Tibial artery (tissue), 4 donors: ENCODE measurements around the gene NDUFV1.
"Not testable (repeated sequence)": the region's sequence is repeated elsewhere in the genome, so short reads cannot be mapped to it uniquely, and the experiment has no call there.

Experiments used
- DNase-seq, 2 donors: peaks; one replicate each; pipeline ENCODE4 v3.0.0-alpha.2; 2019
- H3K27ac ChIP-seq, 2 donors: fragments of 200-600 bp; sonication (generic) in 1 of 2; 1 replicate in 1 of 2; 2 replicates in 1 of 2; pipeline ENCODE4 v1.5.1; 2018 to 2019; ENCODE audit warnings: mild to moderate bottlenecking in 1 of 2
- H3K27me3 ChIP-seq, 2 donors: fragments of 200-600 bp; sonication (generic) in 1 of 2; one replicate each; pipeline versions ENCODE4 v1.5.1 to v1.6.0; 2016 to 2019
- H3K36me3 ChIP-seq, 3 donors: fragments of 200-600 bp; sonication (generic) in 2 of 3; one replicate each; pipeline ENCODE4 v1.5.1; 2016 to 2019; ENCODE audit warnings: mild to moderate bottlenecking in 2 of 3
- H3K4me1 ChIP-seq, 4 donors: fragments of 200-600 bp; sonication (generic) in 2 of 4; 1 replicate in 3 of 4; 2 replicates in 1 of 4; pipeline ENCODE4 v1.5.1; 2016 to 2019
- H3K4me3 ChIP-seq, 2 donors: fragments of 200-600 bp; sonication (generic) in 1 of 2; 1 replicate in 1 of 2; 2 replicates in 1 of 2; pipeline ENCODE4 v1.5.1; 2018 to 2019; ENCODE audit warnings: mild to moderate bottlenecking in 2 of 2
- H3K9me3 ChIP-seq, 3 donors: fragments of 200-600 bp; sonication (generic) in 1 of 3; one replicate each; pipeline ENCODE4 v1.5.1; 2016 to 2019
- intact Hi-C: fragments of 100-400 bp; cut with DNase I; formaldehyde crosslinking; loops from one replicate; pipeline ENCODE4 v1.15.0; 2023; ENCODE audit warnings: low total_unique reads
- TF ChIP-seq, protein P1 (sequence below), 2 experiments: fragments of 200-600 bp in 1 of 2; fragments of 450-650 bp in 1 of 2; IDR thresholded peaks; one replicate each; pipeline ENCODE4 v1.5.1; 2017 to 2019; ENCODE audit warnings: antibody characterized with exemption in 2 of 2, mild to moderate bottlenecking in 1 of 2, moderate library complexity in 1 of 2

Gene NDUFV1

DNA sequence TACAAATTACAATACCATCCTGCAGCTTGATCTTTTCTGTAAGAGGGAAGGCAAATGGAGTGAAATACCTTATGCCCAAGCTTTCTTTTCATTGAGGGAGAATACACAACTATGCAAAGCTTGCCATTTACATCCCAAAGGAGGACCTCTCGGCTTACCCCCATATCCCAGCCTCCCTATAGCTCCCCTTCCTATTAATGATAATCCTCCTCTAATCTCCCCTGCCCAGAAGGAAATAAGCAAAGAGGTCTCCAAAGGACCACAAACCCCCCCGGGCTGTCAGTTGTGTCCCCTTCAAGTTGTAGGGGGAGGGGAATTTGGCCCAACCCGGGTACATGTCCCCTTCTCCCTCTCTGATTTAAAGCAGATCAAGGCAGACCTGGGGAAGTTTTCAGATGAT lies 15.2 kb downstream of the NDUFV1 start:
- H3K36me3 ChIP-seq, H3K9me3 ChIP-seq, intact Hi-C loops, H3K27me3 ChIP-seq, DNase-seq, H3K27ac ChIP-seq, H3K4me1 ChIP-seq, H3K4me3 ChIP-seq: not testable (repeated sequence)

DNA sequence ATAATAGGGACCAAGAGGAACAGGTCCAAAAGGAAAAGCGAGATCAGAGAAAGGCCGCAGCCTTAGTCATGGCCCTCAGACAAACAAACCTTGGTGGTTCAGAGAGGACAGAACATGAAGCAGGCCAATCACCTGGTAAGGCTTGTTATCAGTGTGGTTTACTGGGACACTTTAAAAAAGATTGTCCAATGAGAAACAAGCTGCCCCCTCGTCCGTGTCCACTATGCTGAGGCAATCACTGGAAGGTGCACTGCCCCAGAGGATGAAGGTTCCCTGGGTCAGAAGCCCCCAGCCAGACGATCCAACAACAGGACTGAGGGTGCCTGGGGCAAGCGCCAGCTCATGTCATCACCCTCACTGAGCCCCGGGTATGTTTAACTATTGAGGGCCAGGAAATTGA lies 16.2 kb downstream of the NDUFV1 start:
- H3K4me1 ChIP-seq, H3K36me3 ChIP-seq, H3K27ac ChIP-seq, H3K27me3 ChIP-seq, H3K4me3 ChIP-seq, DNase-seq, H3K9me3 ChIP-seq, intact Hi-C loops: not testable (repeated sequence)

DNA sequence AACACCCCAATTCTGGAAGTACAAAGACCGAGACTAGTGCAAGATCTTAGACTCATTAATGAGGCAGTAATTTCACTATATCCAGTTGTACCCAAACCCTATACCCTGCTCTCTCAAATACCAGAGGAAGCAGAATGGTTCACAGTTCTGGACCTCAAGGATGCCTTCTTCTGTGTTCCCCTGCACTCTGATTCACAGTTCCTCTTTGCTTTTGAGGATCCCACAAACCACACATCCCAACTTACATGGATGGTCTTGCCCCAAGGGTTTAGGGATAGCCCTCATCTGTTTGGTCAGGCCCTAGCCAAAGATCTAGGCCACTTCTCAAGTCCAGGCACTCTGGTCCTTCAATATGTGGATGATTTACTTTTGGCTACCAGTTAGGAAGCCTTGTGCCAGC lies 17.1 kb downstream of the NDUFV1 start:
- DNase-seq, H3K27ac ChIP-seq, H3K9me3 ChIP-seq, H3K36me3 ChIP-seq, intact Hi-C loops, H3K27me3 ChIP-seq, H3K4me3 ChIP-seq, H3K4me1 ChIP-seq: not testable (repeated sequence)

DNA sequence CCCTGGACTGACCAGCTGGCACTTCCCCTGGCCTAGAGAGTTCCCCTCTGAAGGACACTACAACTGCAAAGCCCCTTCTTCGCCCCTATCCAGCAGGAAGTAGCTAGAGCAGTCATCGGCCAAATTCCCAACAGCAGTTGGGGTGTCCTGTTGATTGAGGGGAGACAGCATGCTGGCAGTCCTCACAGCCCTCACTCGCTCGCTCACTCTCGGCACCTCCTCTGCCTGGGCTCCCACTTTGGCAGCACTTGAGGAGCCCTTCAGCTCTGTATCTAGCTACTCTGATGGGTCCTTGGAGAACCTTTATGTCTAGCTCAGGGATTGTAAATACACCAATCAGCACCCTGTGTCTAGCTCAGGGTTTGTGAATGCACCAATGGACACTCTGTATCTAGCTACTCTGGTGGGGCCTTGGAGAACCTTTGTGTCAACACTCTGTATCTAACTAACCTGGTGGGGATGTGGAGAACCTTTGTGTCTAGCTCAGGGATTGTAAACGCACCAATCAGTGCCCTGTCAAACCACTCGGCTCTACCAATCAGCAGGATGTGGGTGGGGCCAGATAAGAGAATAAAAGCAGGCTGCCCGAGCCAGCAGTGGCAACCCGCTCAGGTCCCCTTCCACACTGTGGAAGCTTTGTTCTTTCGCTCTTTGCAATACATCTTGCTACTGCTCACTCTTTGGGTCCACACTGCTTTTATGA lies 19.5 kb downstream of the NDUFV1 start:
- H3K27me3 ChIP-seq, H3K36me3 ChIP-seq, H3K27ac ChIP-seq, intact Hi-C loops, H3K4me3 ChIP-seq, H3K9me3 ChIP-seq, DNase-seq: not testable (repeated sequence)
- H3K4me1 ChIP-seq, result peaks cover 6 to 27% (median 15%) of the 10 kb centered on the region in 4 donors

DNA sequence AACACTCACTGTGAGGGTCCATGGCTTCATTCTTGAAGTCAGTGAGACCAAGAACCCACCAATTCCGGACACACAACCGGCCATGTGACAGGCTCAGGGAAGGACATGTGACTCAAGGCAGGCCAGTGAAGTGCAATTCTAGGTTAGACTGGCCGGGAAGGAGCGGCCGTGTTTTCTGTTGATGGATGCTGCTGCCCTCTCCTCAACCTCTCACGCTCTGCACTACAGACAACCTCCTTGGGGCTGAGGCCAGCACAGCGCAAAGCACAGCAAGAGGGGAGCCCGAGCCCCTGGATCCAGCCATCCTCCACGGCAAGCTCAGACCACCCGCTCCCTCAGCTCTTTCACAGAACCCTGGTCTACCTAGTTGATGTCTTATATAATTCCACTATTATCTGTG lies 20.2 kb downstream of the NDUFV1 start:
- Histone ChIP-seq H3K36me3 (no peaks in the 10 kb centered on the region), H3K27me3 (no peaks in the 10 kb centered on the region), H3K9me3 (no peaks in the 10 kb centered on the region), H3K27ac (no peak overlapping the region), H3K4me1 (peaks cover 6 to 29% (median 15%) of the 10 kb centered on the region in 4 donors), H3K4me3 (no peak overlapping the region)
- intact Hi-C loops, result no loop called here
- no peak for DNase-seq
- TF ChIP-seq, protein P1, sequence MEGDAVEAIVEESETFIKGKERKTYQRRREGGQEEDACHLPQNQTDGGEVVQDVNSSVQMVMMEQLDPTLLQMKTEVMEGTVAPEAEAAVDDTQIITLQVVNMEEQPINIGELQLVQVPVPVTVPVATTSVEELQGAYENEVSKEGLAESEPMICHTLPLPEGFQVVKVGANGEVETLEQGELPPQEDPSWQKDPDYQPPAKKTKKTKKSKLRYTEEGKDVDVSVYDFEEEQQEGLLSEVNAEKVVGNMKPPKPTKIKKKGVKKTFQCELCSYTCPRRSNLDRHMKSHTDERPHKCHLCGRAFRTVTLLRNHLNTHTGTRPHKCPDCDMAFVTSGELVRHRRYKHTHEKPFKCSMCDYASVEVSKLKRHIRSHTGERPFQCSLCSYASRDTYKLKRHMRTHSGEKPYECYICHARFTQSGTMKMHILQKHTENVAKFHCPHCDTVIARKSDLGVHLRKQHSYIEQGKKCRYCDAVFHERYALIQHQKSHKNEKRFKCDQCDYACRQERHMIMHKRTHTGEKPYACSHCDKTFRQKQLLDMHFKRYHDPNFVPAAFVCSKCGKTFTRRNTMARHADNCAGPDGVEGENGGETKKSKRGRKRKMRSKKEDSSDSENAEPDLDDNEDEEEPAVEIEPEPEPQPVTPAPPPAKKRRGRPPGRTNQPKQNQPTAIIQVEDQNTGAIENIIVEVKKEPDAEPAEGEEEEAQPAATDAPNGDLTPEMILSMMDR (IDR thresholded peaks at IDR 0.05), result no peak

DNA sequence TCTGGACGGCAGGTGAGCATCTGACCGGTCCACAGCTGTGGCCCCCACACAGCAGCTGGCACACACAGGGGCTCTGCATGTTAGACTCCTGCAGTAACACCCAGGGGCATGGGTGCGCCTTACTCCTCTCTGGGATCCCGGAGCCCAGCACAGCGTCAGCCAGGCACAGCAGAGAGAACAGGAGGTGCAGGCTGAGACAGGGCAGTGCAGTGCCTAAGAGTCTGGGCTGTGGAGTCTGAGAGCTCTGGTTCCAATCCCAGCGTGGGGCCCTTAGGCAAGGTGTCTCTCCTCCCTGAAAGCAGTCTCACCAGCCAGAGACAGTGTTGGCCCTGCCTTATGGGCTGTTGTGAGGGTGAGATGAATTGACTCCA lies 20.7 kb downstream of the NDUFV1 start:
- Histone ChIP-seq H3K4me1 (peaks cover 6 to 29% (median 15%) of the 10 kb centered on the region in 4 donors), H3K4me3 (no peak overlapping the region), H3K27me3 (no peaks in the 10 kb centered on the region), H3K9me3 (no peaks in the 10 kb centered on the region), H3K27ac (no peak overlapping the region), H3K36me3 (no peaks in the 10 kb centered on the region)
- intact Hi-C loops, result no loop called here
- TF ChIP-seq, protein P1 (IDR thresholded peaks at IDR 0.05), result no peak
- DNase-seq, result no peak

DNA sequence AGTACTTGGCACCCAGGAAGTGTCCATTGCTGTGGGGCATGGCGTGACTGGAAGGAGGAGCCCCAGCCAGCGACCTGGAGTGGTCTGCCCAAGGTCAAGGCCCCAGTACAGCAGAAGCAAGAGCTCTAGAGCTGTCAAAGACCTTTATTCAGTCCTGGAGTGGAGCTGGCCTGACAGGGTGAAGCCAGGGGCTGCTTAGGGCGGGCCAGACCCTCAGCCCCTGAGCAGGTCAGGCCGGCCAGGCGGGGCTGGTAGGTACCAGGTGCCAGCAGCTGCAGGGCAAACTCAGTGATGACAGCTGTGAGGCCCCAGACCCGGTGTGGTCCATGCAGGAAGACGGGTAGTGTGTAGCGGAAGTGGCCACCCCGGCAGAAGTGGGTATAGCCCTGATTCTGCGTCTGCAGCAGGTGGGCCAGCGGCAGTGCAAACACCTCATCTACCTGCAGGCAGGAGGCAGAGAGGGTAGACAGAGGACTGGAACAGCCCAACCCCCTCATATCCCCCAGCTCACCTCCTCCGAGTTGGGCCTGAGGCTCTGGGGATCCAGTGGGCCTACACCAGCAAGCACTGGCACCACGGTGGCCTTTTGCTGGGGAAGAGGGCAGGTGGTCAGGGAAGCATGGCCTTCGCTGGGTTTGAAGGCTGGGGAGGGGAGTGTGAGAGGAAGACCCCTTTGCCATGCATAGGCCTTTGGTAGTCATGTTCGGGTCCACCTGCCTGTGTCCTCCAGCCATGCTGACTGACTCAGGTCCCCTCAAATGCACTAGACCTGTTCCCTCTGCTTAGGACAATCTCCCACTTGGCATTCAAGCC lies 21.3 kb downstream of the NDUFV1 start:
- TF ChIP-seq, protein P1 (IDR thresholded peaks at IDR 0.05), result no peak
- Histone ChIP-seq H3K36me3 (no peaks in the 10 kb centered on the region), H3K4me1 (peaks cover 6 to 29% (median 15%) of the 10 kb centered on the region in 4 donors), H3K27me3 (no peaks in the 10 kb centered on the region), H3K4me3 (no peak overlapping the region), H3K27ac (no peak overlapping the region), H3K9me3 (no peaks in the 10 kb centered on the region)
- intact Hi-C loops, result no loop called here
- DNase-seq, result no peak
